Measurements from ENCODE around the gene GJA3. TPM values are rescaled to one million over a fixed set of nuclear protein-coding genes. Genes with fewer than 3 reads are reported as not detected.
A peak's percentile ranks its signal among the peaks of the same experiment; 100 is the strongest.

Gene GJA3
- total RNA-seq, 2 experiments from 2014 or later, result not detected

GRCh38 chr13:20197361-20197834 is 36.5 kb upstream of the GJA3 start:
- Histone ChIP-seq H2AFZ (ENCODE audit: low read length) (no peak overlapping the region), H3K4me1 (ENCODE audit: insufficient read depth, low read length, poor library complexity, severe bottlenecking) (no peaks in the 10 kb centered on the region), H3K4me3 (ENCODE audit: low read depth, low read length, poor library complexity, severe bottlenecking) (no peak overlapping the region), H3K4me2 (ENCODE audit: low read length) (no peak overlapping the region), H3K79me2 (ENCODE audit: insufficient read depth, low read depth, low read length) (no peaks in the 10 kb centered on the region), H4K20me1 (ENCODE audit: insufficient read depth, low read length) (no peaks in the 10 kb centered on the region), H3K36me3 (ENCODE audit: insufficient read depth, low read length) (no peaks in the 10 kb centered on the region), H3K9me3 (ENCODE audit: low read length) (no peaks in the 10 kb centered on the region), H3K9me2 (ENCODE audit: insufficient read depth, low read length) (no peaks in the 10 kb centered on the region), H3K27ac (ENCODE audit: low read depth, low read length, poor library complexity, severe bottlenecking) (no peak overlapping the region)
- CTCF ChIA-PET (ENCODE audit: unreplicated experiment), result no interaction called here
- no peak for TF ChIP-seq EZH2phosphoT487 (IDR thresholded peaks at IDR 0.05; ENCODE audit: borderline replicate concordance, low read depth, low read length)
- TF ChIP-seq, protein P1, sequence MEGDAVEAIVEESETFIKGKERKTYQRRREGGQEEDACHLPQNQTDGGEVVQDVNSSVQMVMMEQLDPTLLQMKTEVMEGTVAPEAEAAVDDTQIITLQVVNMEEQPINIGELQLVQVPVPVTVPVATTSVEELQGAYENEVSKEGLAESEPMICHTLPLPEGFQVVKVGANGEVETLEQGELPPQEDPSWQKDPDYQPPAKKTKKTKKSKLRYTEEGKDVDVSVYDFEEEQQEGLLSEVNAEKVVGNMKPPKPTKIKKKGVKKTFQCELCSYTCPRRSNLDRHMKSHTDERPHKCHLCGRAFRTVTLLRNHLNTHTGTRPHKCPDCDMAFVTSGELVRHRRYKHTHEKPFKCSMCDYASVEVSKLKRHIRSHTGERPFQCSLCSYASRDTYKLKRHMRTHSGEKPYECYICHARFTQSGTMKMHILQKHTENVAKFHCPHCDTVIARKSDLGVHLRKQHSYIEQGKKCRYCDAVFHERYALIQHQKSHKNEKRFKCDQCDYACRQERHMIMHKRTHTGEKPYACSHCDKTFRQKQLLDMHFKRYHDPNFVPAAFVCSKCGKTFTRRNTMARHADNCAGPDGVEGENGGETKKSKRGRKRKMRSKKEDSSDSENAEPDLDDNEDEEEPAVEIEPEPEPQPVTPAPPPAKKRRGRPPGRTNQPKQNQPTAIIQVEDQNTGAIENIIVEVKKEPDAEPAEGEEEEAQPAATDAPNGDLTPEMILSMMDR (conservative IDR thresholded peaks at IDR 0.05; ENCODE audit: low read length), result peak; percentile 71
- POLR2A ChIA-PET, result interaction anchor here (1.5 kb wide), 1 partner anchor 12 kb away, joined by 6 read pairs; no protein-coding TSS in a partner anchor
- BruUV-seq (replicated peaks), result no TSS peak
- DNase-seq (ENCODE audit: low spot score), result peak; percentile 49
- intact Hi-C loops (cut with micrococcal nuclease; ENCODE audit: unreplicated experiment), result loop anchor here (2.0 to 10.0 kb wide), 2 partner anchors 291 to 727 kb away; no protein-coding TSS in a partner anchor

- no peaks in the 10 kb centered on the region for H3K79me2 ChIP-seq (ENCODE audit: insufficient read depth, low read depth, low read length)
- ChIA-PET POLR2A (interaction anchor here (0.6 to 1.5 kb wide), 3 partner anchors 10 to 767 kb away, joined by 4 to 6 read pairs (median 5); no protein-coding TSS in a partner anchor), CTCF (ENCODE audit: unreplicated experiment) (no interaction called here)
- no peaks in the 10 kb centered on the region for H3K9me2 ChIP-seq (ENCODE audit: insufficient read depth, low read length)
- H3K4me3 ChIP-seq (ENCODE audit: low read depth, low read length, poor library complexity, severe bottlenecking), result no peak overlapping the region
- H3K36me3 ChIP-seq (ENCODE audit: insufficient read depth, low read length), result no peaks in the 10 kb centered on the region
- no TSS peak for BruUV-seq (replicated peaks)
- intact Hi-C loops (cut with micrococcal nuclease; ENCODE audit: unreplicated experiment), result loop anchor here (2.0 to 10.0 kb wide), 2 partner anchors 293 to 729 kb away; no protein-coding TSS in a partner anchor
- no peak for TF ChIP-seq EZH2phosphoT487 (IDR thresholded peaks at IDR 0.05; ENCODE audit: borderline replicate concordance, low read depth, low read length)
- TF ChIP-seq, protein P1 (conservative IDR thresholded peaks at IDR 0.05; ENCODE audit: low read length), result no peak
- no peak overlapping the region for H3K27ac ChIP-seq (ENCODE audit: low read depth, low read length, poor library complexity, severe bottlenecking)
- no peak overlapping the region for H3K4me2 ChIP-seq (ENCODE audit: low read length)
- H3K4me1 ChIP-seq (ENCODE audit: insufficient read depth, low read length, poor library complexity, severe bottlenecking), result no peaks in the 10 kb centered on the region
- no peaks in the 10 kb centered on the region for H4K20me1 ChIP-seq (ENCODE audit: insufficient read depth, low read length)
- DNase-seq (ENCODE audit: low spot score), result no peak
- H2AFZ ChIP-seq (ENCODE audit: low read length), result no peak overlapping the region
- H3K9me3 ChIP-seq (ENCODE audit: low read length), result no peaks in the 10 kb centered on the region
These were observed 34.9 kb upstream of the GJA3 start for GRCh38 chr13:20195801-20196200.

GRCh38 chr13:20193907-20194631 is 33.2 kb upstream of the GJA3 start:
- no peak for TF ChIP-seq EZH2phosphoT487 (IDR thresholded peaks at IDR 0.05; ENCODE audit: borderline replicate concordance, low read depth, low read length)
- TF ChIP-seq, protein P1 (conservative IDR thresholded peaks at IDR 0.05; ENCODE audit: low read length), result no peak
- Histone ChIP-seq H3K4me1 (ENCODE audit: insufficient read depth, low read length, poor library complexity, severe bottlenecking) (no peaks in the 10 kb centered on the region), H3K4me2 (ENCODE audit: low read length) (no peak overlapping the region), H3K9me2 (ENCODE audit: insufficient read depth, low read length) (no peaks in the 10 kb centered on the region), H3K4me3 (ENCODE audit: low read depth, low read length, poor library complexity, severe bottlenecking) (no peak overlapping the region), H3K27ac (ENCODE audit: low read depth, low read length, poor library complexity, severe bottlenecking) (no peak overlapping the region), H3K36me3 (ENCODE audit: insufficient read depth, low read length) (no peaks in the 10 kb centered on the region), H3K9me3 (ENCODE audit: low read length) (no peaks in the 10 kb centered on the region), H3K79me2 (ENCODE audit: insufficient read depth, low read depth, low read length) (no peaks in the 10 kb centered on the region), H4K20me1 (ENCODE audit: insufficient read depth, low read length) (no peaks in the 10 kb centered on the region), H2AFZ (ENCODE audit: low read length) (no peak overlapping the region)
- POLR2A ChIA-PET, result no interaction called here
- CTCF ChIA-PET (ENCODE audit: unreplicated experiment), result no interaction called here
- intact Hi-C loops (cut with micrococcal nuclease; ENCODE audit: unreplicated experiment), result loop anchor here (10.0 kb wide), 1 partner anchor 731 kb away; no protein-coding TSS in a partner anchor
- no peak for DNase-seq (ENCODE audit: low spot score)
- BruUV-seq (replicated peaks), result no TSS peak
